ENCODE data around the gene FOXA1. TPM values are rescaled to one million over a fixed set of nuclear protein-coding genes. Genes with fewer than 3 reads are reported as not detected.

FOXA1 gene
- total and polyA plus RNA-seq, 10 donors: not detected

- Histone ChIP-seq H3K4me1 (peaks cover 9 to 42% (median 24%) of the 10 kb centered on the region in 6 donors), H3K9me3 (peaks cover 0 to 24% (median 0%) of the 10 kb centered on the region in 8 donors), H3K4me3 (peak overlapping the region in 2 of 8 donors; percentile 3 to 14), H3K27me3 (replicated peaks in 1 of 7) (peaks cover 22 to 100% (median 94%) of the 10 kb centered on the region in 7 donors), H3K36me3 (no peaks in the 10 kb centered on the region), H3K27ac (no peak overlapping the region)
- WGBS, 5 donors: 6 to 10% (median 9%) methylated on average over 15 to 58 of the region's 58 CpGs
- TF ChIP-seq, protein P1, sequence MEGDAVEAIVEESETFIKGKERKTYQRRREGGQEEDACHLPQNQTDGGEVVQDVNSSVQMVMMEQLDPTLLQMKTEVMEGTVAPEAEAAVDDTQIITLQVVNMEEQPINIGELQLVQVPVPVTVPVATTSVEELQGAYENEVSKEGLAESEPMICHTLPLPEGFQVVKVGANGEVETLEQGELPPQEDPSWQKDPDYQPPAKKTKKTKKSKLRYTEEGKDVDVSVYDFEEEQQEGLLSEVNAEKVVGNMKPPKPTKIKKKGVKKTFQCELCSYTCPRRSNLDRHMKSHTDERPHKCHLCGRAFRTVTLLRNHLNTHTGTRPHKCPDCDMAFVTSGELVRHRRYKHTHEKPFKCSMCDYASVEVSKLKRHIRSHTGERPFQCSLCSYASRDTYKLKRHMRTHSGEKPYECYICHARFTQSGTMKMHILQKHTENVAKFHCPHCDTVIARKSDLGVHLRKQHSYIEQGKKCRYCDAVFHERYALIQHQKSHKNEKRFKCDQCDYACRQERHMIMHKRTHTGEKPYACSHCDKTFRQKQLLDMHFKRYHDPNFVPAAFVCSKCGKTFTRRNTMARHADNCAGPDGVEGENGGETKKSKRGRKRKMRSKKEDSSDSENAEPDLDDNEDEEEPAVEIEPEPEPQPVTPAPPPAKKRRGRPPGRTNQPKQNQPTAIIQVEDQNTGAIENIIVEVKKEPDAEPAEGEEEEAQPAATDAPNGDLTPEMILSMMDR (IDR thresholded peaks at IDR 0.05 in 8 of 11, conservative IDR thresholded peaks at IDR 0.05 in 3 of 11): no peak
- TF ChIP-seq POLR2A (IDR thresholded peaks at IDR 0.05) (no peak), POLR2AphosphoS5 (IDR thresholded peaks at IDR 0.05) (no peak)
- intact Hi-C loops (cut with DNase I; ENCODE audit: low total_unique reads): no loop called here
- DNase-seq: no peak
Measured at GRCh38 chr14:37591941-37592481, 3.0 kb downstream of the FOXA1 start.

GRCh38 chr14:37591311-37591940, 3.6 kb downstream of the FOXA1 start:
- intact Hi-C loops (cut with DNase I; ENCODE audit: low total_unique reads): no loop called here
- DNase-seq: no peak
- H3K27me3 ChIP-seq (replicated peaks in 1 of 7): peaks cover 22 to 100% (median 94%) of the 10 kb centered on the region in 7 donors
- WGBS, 5 donors: 6 to 10% (median 7%) methylated on average over 26 to 45 of the region's 45 CpGs
- H3K4me1 ChIP-seq: peaks cover 9 to 41% (median 24%) of the 10 kb centered on the region in 6 donors
- no peaks in the 10 kb centered on the region for H3K36me3 ChIP-seq
- TF ChIP-seq, protein P1 (IDR thresholded peaks at IDR 0.05 in 8 of 11, conservative IDR thresholded peaks at IDR 0.05 in 3 of 11): no peak
- peak overlapping the region in 2 of 8 donors; percentile 3 to 14 for H3K4me3 ChIP-seq
- peaks cover 0 to 24% (median 0%) of the 10 kb centered on the region in 8 donors for H3K9me3 ChIP-seq
- H3K27ac ChIP-seq: no peak overlapping the region

GRCh38 chr14:37590428-37591139, 4.5 kb downstream of the FOXA1 start:
- DNase-seq: no peak
- Histone ChIP-seq H3K9me3 (peaks cover 0 to 24% (median 0%) of the 10 kb centered on the region in 8 donors), H3K27me3 (replicated peaks in 1 of 7) (peaks cover 22 to 100% (median 94%) of the 10 kb centered on the region in 7 donors), H3K36me3 (no peaks in the 10 kb centered on the region), H3K27ac (no peak overlapping the region), H3K4me1 (peaks cover 2 to 32% (median 19%) of the 10 kb centered on the region in 6 donors), H3K4me3 (no peak overlapping the region)
- TF ChIP-seq, protein P1 (IDR thresholded peaks at IDR 0.05 in 8 of 11, conservative IDR thresholded peaks at IDR 0.05 in 3 of 11): no peak
- no peak for TF ChIP-seq POLR2AphosphoS5 (IDR thresholded peaks at IDR 0.05)
- no peak for TF ChIP-seq POLR2A (IDR thresholded peaks at IDR 0.05)
- WGBS, 5 donors: 13 to 19% (median 17%) methylated on average over 4 of the region's 4 CpGs
- intact Hi-C loops (cut with DNase I; ENCODE audit: low total_unique reads): no loop called here

All from spleen (tissue), 11 donors.